Stimulated activated naive CD8-positive, alpha-beta T cell treated with anti-CD3 and anti-CD28 coated beads, Interleukin-15, Interleukin-2, amounts not matched to agents 100 ng/mL and 50 ng/mL, for 24 hours (primary cell): ENCODE measurements around the gene EXT2.

ENCODE experiments used
- H3K27ac Mint-ChIP-seq: one replicate; pipeline ENCODE4 v1.8.0; 2021; ENCODE audit warnings: mild to moderate bottlenecking, mixed read lengths
- H3K27me3 Mint-ChIP-seq: one replicate; pipeline ENCODE4 v1.8.0; 2021; ENCODE audit warnings: mixed read lengths
- H3K36me3 Mint-ChIP-seq: one replicate; pipeline ENCODE4 v1.8.0; 2021; ENCODE audit warnings: low read depth, mixed read lengths
- H3K4me1 Mint-ChIP-seq: one replicate; pipeline ENCODE4 v1.8.0; 2021; ENCODE audit warnings: low read depth, mixed read lengths
- H3K4me3 Mint-ChIP-seq: one replicate; pipeline ENCODE4 v1.8.0; 2021; ENCODE audit warnings: mild to moderate bottlenecking, mixed read lengths
- H3K9me3 Mint-ChIP-seq: one replicate; pipeline ENCODE4 v1.8.0; 2021; ENCODE audit warnings: mixed read lengths

Gene EXT2

DNA sequence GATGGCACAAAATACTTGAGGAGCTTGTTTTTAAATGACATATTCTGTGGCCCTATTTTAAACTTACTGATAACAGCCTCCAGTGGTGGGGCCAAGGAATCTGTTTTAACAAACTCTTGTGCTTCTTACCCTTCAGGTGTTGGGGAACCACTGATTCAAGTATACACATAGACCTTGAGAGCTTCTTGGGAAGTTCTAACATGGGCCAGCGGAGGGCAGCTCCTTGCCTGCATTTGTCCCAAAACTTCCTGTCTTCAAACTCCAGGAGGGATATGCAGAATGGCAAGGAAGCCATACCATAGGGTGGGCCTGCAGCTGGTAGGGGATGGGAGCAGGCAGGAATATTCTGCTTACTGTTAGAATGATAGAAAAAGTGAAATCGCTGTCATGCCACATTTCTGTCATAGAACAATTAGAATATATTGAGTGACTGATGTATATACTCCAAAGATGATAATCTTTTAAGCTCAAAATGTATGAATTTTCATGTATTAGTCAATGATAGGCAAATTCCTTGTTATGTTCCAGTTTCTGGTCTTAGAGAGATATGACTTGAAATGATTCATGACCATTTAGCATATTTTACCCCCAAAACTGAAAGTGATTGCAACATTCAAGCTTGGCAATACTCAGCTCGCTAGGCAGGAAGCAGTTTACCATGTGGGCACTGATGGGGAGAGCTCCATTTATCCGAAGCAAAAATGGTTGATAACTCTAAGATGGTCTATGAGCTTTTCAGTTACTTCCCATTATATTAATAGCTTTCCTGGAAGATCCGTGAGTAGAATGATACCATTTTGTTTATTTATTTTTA, 9.2 kb downstream of the EXT2 start:
- H3K27ac Mint-ChIP-seq = peak overlapping the region; percentile 75
- H3K9me3 Mint-ChIP-seq = no peaks in the 10 kb centered on the region
- H3K36me3 Mint-ChIP-seq = peaks cover 25% of the 10 kb centered on the region
- no peaks in the 10 kb centered on the region for H3K27me3 Mint-ChIP-seq
- peaks cover 24% of the 10 kb centered on the region for H3K4me1 Mint-ChIP-seq
- no peak overlapping the region for H3K4me3 Mint-ChIP-seq

DNA sequence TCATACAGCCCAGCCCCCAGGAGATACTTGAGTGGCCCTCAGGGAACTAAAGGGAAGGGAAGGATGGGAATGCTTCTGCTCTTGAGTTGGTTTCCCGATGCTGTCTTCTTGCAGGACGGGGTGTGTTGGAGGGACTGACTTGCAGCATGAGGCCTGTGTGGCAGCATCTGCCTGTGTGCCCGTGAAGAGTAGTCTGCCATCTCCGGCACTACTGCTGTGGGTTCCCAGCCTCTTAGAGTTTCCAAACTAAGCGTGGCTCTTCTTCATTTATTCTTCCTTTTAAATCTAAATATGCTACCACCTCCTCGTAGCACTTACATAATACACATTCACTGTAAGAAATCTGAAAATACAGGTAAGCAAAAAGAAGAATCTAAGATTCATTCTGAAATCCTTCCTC, 12.8 kb downstream of the EXT2 start:
- H3K4me3 Mint-ChIP-seq = no peak overlapping the region
- H3K27me3 Mint-ChIP-seq = no peaks in the 10 kb centered on the region
- H3K27ac Mint-ChIP-seq = no peak overlapping the region
- H3K36me3 Mint-ChIP-seq = peaks cover 31% of the 10 kb centered on the region
- peaks cover 21% of the 10 kb centered on the region for H3K4me1 Mint-ChIP-seq
- H3K9me3 Mint-ChIP-seq = no peaks in the 10 kb centered on the region

DNA sequence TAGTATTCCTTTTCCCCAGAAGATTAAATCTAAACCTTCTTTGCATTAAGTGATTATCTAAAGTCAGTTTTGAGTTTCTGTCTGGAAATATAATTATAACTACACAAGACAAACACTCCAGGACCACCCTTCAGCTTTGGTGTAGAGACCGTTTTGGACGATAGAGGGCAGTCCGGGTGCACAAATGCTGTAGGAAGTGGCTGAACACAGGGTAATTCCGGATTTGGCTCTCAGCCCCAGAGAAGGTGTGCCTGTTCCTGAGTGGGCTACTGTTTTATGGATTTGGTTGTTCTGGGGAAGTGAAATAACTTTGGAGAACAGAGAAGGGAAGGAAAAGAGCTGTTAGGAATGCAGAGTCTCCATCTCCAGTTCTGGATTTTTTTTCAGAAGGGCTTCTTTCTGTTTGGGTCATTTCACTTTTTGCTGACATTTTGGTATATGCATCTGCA, 14.8 kb downstream of the EXT2 start:
- Mint-ChIP-seq H3K4me1 (peaks cover 6% of the 10 kb centered on the region), H3K9me3 (no peaks in the 10 kb centered on the region), H3K4me3 (no peak overlapping the region), H3K27ac (peak overlapping the region; percentile 33), H3K36me3 (peaks cover 36% of the 10 kb centered on the region), H3K27me3 (no peaks in the 10 kb centered on the region)

DNA sequence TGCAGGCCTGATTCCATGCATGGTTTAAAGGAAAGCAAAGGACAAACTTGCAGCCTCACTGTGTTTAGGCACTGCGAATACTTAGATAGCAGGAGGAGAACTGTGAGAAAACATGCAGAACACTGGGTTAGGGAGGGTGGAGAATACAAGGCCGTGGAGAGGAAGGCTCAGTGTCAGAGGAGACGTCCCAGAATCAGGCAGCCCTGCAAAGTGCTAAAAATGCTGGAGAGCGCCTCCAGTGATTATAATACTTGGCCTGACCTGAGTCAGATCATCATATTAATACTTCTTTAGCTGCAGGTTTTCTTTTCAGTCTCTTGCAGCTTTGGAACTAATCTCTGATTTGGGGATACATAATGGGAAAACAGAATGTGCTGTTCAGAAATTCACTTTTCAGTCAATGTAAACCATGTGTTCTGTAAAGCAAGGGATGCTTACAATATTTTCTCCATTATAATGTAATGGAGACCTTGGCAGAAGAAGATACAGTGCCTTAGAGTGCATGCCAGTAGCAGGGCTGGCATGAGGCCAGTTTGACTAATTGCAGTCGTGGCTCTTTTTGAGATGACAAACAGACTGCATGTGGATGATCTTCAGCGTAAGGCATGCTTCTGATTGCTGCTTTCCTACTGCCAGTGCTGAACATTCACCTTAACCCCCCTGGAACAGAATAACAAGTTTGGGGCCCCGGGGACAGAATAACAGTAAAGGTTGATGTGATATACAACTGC, 16.8 kb downstream of the EXT2 start:
- no peak overlapping the region for H3K4me3 Mint-ChIP-seq
- no peaks in the 10 kb centered on the region for H3K9me3 Mint-ChIP-seq
- peaks cover 6% of the 10 kb centered on the region for H3K4me1 Mint-ChIP-seq
- H3K36me3 Mint-ChIP-seq = peaks cover 51% of the 10 kb centered on the region
- H3K27ac Mint-ChIP-seq = no peak overlapping the region
- no peaks in the 10 kb centered on the region for H3K27me3 Mint-ChIP-seq

DNA sequence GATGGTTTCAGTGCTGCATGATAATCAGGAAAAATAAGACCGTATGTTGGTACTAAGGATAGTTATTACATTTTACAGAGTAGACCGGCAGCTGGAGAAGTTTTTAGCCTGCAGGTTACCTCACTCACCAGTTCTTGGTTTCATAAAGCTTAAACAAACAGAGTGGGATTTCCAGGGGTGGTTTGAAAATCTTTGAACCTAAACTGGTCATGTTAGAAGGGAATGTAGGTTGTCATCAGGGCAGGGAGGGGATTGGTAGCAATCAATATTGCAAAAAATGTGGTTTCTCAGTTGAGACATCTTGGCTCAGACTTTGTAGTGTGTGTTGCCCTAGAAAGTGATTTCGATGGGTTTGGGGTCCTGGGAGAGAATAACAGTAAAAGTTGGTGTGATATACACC, 17.5 kb downstream of the EXT2 start:
- Mint-ChIP-seq H3K27me3 (no peaks in the 10 kb centered on the region), H3K27ac (no peak overlapping the region), H3K4me1 (peaks cover 6% of the 10 kb centered on the region), H3K4me3 (no peak overlapping the region), H3K9me3 (no peaks in the 10 kb centered on the region), H3K36me3 (peaks cover 51% of the 10 kb centered on the region)

DNA sequence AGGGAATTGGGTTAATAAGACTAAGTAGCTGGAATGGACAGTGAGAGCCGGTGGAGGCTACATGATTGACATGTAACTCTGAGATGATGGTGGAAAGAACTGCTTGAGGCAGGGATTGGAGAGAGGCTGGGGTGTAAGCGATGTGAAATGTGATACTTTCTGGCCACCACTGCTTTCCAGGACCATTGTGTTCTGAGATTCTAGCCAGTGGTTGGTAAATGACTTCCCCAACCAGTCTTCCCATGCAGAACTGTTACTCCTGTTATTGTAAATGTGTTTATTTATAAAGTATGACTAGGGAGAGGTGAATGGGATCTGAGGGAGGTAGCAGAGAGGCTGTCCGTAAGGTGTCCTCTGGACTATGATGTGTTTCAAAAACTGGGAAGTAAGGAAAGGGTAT, 18.1 kb downstream of the EXT2 start:
- H3K27me3 Mint-ChIP-seq = no peaks in the 10 kb centered on the region

DNA sequence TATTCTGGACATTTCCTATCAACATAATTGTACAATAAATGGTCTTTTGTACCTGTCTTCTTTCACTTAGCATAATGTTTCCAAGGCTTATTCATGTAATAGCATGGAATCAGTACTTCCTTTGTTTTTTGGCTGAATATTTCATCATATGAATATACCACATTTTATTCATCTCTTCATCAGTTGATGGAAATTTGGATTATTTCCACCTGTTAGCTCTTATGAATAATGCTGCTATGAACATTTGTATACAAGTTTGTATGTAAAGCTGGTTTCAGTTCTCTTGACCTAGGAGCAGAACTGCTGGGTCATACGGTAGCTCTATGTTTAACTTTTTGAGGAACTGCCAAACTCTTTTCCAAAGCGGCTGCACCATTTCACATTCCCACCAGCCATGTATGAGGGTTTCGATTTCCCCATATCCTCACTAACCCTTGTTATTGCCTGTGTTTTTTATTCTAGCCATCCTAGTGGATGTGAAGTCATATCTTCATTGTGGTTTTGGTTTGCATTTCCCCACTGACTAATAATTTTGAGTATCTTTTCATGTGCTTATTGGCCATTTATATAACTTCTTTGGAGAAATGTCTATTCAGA, 20.9 kb downstream of the EXT2 start:
- no peaks in the 10 kb centered on the region for H3K9me3 Mint-ChIP-seq
- H3K4me1 Mint-ChIP-seq = no peaks in the 10 kb centered on the region
- H3K27ac Mint-ChIP-seq = no peak overlapping the region

More for the DNA sequence above, 18.1 kb downstream of the EXT2 start:
- Mint-ChIP-seq H3K9me3 (no peaks in the 10 kb centered on the region), H3K4me3 (no peak overlapping the region), H3K27ac (no peak overlapping the region), H3K36me3 (peaks cover 51% of the 10 kb centered on the region), H3K4me1 (peaks cover 6% of the 10 kb centered on the region)

DNA sequence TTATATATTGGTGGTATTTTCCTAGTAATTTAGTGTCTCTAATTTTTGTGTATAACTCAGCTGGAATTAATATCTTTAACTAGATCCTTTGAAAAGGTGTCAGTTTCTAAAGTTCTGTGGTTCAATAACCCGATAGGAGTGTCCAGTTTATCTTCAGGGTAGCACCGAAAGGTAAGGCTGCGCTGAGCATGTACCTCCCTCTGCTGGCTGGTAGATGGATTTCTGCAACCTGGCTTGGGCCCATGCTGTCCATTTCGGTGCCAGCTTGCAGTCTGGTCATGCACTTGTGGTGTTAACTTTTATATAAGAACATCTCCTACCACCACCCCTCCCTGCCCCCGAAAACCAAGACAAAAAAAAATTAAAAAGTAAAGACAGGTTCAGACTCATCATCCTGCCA, 24.7 kb downstream of the EXT2 start:
- Mint-ChIP-seq H3K36me3 (peaks cover 36% of the 10 kb centered on the region), H3K9me3 (no peaks in the 10 kb centered on the region), H3K4me1 (no peaks in the 10 kb centered on the region), H3K27me3 (no peaks in the 10 kb centered on the region), H3K4me3 (no peak overlapping the region), H3K27ac (no peak overlapping the region)

More for the DNA sequence above, 20.9 kb downstream of the EXT2 start:
- Mint-ChIP-seq H3K27me3 (no peaks in the 10 kb centered on the region), H3K4me3 (no peak overlapping the region), H3K36me3 (peaks cover 46% of the 10 kb centered on the region)

DNA sequence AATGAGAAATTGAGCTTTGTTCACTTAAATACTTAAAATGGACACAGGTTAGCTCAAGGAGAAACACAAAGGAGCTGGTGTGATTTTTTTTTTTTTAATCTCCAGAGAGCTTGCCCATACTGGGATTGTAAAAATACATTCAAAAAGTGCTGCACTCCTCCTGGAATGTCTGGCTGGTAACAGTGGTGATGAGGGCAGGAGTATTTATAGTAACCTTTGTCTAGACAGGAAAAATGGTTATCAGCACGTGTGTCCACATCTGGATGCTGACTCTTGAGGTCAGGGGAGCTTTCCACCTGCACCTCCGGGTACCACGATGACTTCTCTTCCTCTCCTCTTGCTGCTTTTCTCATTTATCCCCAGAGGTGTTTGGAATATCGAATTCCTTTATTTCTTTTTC, 30.1 kb downstream of the EXT2 start:
- H3K4me1 Mint-ChIP-seq = no peaks in the 10 kb centered on the region
- no peak overlapping the region for H3K27ac Mint-ChIP-seq
- peaks cover 49% of the 10 kb centered on the region for H3K36me3 Mint-ChIP-seq

DNA sequence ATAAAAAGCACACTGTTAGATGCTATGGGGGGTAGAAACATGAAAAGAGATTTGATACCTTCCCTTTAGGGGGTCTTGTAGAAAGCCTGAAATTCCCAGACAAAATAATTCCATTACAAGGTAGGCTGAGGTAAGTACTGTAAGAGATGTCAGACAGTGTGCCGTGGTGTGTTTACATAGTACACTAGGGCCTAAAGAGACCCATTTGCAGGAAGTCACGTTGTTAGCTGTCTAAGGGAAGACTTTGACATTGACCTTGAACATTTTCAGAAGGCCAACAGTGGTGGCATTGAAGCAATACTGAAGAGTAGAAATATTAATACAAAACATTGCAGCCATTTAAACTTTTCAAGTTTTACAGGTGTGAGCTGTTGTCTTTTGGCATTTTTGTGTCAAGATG, 30.8 kb downstream of the EXT2 start:
- no peaks in the 10 kb centered on the region for H3K27me3 Mint-ChIP-seq
- H3K4me1 Mint-ChIP-seq = no peaks in the 10 kb centered on the region
- H3K36me3 Mint-ChIP-seq = peaks cover 54% of the 10 kb centered on the region
- no peak overlapping the region for H3K4me3 Mint-ChIP-seq
- no peak overlapping the region for H3K27ac Mint-ChIP-seq
- no peaks in the 10 kb centered on the region for H3K9me3 Mint-ChIP-seq

More for the DNA sequence above, 30.1 kb downstream of the EXT2 start:
- H3K27me3 Mint-ChIP-seq = no peaks in the 10 kb centered on the region
- no peak overlapping the region for H3K4me3 Mint-ChIP-seq
- no peaks in the 10 kb centered on the region for H3K9me3 Mint-ChIP-seq

DNA sequence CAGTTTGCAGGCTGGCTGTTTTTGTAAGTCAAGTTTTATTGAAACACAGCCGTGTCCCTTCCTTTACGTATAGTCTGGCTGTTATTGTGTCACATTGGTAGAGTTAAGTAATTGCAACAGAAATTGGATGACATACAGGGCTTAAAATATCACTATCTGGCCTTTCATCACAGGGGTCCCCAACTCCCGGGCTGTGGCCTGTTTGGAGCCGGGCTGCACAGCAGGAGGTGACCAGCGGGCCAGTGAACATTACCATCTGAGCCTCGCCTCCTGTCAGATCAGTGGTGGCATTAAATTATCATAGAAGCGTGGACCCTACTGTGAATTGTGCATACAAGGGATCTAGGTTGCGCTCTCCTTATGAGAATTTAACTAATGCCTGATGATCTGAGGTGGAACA, 31.7 kb downstream of the EXT2 start:
- H3K4me1 Mint-ChIP-seq = no peaks in the 10 kb centered on the region
- H3K27ac Mint-ChIP-seq = no peak overlapping the region
- H3K4me3 Mint-ChIP-seq = no peak overlapping the region
- H3K9me3 Mint-ChIP-seq = no peaks in the 10 kb centered on the region
- peaks cover 56% of the 10 kb centered on the region for H3K36me3 Mint-ChIP-seq
- H3K27me3 Mint-ChIP-seq = no peaks in the 10 kb centered on the region

DNA sequence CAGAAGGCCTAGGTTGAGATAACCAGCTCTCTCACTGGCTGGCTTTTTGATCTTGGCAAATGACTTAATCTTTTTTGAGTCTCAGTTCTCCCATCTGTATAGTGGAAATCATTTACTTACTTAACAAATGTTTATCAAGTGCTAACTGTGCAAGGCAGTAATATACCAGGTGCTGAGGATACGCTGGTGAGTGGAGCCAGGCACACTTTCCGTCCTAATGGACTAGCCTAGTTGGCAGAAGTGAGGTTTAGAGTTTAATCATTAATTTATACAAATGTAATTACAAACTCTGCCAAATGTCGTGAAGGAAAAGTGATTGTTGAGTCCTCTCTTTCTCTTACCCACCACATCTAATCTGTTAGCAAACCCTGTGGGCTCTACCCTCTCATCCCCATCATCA, 33.3 kb downstream of the EXT2 start:
- no peaks in the 10 kb centered on the region for H3K27me3 Mint-ChIP-seq
- H3K4me3 Mint-ChIP-seq = no peak overlapping the region
- no peaks in the 10 kb centered on the region for H3K9me3 Mint-ChIP-seq
- H3K4me1 Mint-ChIP-seq = no peaks in the 10 kb centered on the region
- peaks cover 56% of the 10 kb centered on the region for H3K36me3 Mint-ChIP-seq
- no peak overlapping the region for H3K27ac Mint-ChIP-seq

DNA sequence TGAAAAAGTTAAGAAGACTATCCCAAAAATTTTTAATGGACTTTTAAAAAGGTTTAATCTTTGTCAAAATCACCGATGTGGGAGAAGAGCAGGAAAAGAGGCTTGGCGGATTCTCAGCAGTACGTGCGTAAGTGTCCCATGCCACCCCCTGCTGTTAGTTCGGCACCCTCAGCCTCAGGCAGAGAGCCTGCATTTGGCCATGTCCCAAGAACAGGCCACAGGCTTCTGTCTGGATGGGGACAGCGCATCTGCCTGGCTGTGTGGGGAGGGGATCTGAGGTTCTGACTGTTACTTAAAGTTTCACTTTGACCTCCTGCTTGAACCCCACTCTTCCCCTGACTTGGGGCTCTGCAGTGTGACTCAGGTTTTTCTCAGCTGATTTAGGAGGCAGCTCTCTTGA, 35.3 kb downstream of the EXT2 start:
- Mint-ChIP-seq H3K4me1 (no peaks in the 10 kb centered on the region), H3K36me3 (peaks cover 53% of the 10 kb centered on the region), H3K9me3 (no peaks in the 10 kb centered on the region), H3K27me3 (no peaks in the 10 kb centered on the region), H3K27ac (no peak overlapping the region), H3K4me3 (no peak overlapping the region)

DNA sequence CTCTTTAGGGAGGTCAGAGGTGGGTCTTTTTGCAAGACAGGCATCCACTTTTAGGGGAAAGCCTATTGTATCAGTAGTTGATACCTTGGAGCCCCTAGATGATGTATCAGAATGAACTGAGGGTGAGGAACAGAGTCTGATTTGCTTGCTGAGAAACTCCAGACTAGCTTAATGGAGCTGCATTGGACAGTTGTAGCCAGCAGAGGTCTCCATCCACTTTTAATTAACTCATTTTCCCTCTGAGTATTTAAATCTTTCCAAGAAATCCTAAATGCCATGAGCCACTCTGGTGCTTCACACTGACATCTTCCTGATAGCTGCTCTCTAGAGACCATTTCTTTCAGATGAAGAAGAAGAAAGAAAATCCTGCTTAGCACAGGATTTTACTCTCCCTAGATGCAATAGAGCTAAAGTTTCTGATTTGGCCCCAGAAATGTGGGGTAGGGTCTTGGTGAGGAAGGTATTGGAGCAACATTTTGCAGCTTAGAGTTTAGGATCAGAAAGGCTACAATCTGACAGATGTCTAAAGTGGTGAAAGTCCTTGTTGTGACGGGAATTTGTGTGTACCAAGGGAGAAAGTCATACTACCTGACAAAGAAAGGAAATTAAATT, 38.0 kb downstream of the EXT2 start:
- H3K36me3 Mint-ChIP-seq = peaks cover 38% of the 10 kb centered on the region
- H3K4me1 Mint-ChIP-seq = no peaks in the 10 kb centered on the region
- no peaks in the 10 kb centered on the region for H3K27me3 Mint-ChIP-seq
- H3K4me3 Mint-ChIP-seq = no peak overlapping the region
- no peak overlapping the region for H3K27ac Mint-ChIP-seq
- H3K9me3 Mint-ChIP-seq = no peaks in the 10 kb centered on the region

DNA sequence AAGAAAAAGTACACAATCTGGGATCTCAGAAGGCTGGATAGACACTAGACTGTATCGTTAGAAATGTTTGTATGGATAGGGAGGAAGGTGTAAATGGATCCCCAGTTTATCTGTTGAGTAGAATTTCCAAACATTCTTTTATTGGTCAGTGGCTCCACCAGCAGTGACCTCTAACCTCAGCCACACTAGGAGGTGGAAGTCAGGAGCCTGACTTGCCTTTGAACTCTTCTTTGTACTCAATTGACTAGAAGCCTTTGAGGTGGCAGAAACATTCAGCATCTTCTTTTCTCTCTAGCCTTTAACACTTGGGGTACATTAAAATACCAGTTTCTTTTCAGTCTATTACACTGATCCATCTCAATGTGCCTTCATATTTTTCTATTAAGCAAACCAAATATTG, 39.1 kb downstream of the EXT2 start:
- H3K9me3 Mint-ChIP-seq = no peaks in the 10 kb centered on the region
- H3K4me1 Mint-ChIP-seq = no peaks in the 10 kb centered on the region
- H3K27ac Mint-ChIP-seq = no peak overlapping the region
- H3K27me3 Mint-ChIP-seq = no peaks in the 10 kb centered on the region
- peaks cover 32% of the 10 kb centered on the region for H3K36me3 Mint-ChIP-seq
- no peak overlapping the region for H3K4me3 Mint-ChIP-seq
